NCI-H128 (cell line): ENCODE results near the gene NTF4.
"Not testable (repeated sequence)": the region's sequence is repeated elsewhere in the genome, so short reads cannot be mapped to it uniquely, and the experiment has no call there.

Experiments used
- DNase-seq: peaks from one replicate; lab custom pipeline; 2025; ENCODE audit not compliant: unreplicated experiment; lab: John Stamatoyannopoulos, UW

NTF4 gene

DNA sequence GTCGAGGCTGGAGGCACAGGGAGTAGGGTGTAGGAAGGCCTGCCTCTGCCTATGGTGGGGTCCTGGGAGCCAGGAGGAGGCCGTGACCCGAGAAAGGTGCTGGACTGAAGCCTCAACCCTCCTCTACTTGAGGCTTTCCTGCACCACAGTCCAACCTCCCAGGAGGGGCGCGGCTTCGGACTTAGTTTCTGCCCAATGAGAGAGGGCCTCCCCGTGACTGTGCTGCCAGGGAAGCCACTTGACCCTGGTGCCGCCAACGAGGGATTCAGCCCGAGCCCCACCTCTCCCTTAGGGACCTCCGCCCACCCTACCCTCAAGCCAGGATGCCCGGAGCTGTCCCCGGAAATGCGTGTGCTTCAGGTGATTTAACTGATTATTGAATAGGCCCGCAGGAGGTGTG, 40.4 kb downstream of the NTF4 start, which contains the start of gene CGB3:
Gene CGB3 (minus strand): TSS at position 101 of the 400 bp plus-strand sequence. CDS start 362 bp downstream, outside the sequence.
- not testable (repeated sequence) for DNase-seq

GRCh38 chr19:49022116-49022515, 42.5 kb downstream of the NTF4 start:
- DNase-seq = no peak

DNA sequence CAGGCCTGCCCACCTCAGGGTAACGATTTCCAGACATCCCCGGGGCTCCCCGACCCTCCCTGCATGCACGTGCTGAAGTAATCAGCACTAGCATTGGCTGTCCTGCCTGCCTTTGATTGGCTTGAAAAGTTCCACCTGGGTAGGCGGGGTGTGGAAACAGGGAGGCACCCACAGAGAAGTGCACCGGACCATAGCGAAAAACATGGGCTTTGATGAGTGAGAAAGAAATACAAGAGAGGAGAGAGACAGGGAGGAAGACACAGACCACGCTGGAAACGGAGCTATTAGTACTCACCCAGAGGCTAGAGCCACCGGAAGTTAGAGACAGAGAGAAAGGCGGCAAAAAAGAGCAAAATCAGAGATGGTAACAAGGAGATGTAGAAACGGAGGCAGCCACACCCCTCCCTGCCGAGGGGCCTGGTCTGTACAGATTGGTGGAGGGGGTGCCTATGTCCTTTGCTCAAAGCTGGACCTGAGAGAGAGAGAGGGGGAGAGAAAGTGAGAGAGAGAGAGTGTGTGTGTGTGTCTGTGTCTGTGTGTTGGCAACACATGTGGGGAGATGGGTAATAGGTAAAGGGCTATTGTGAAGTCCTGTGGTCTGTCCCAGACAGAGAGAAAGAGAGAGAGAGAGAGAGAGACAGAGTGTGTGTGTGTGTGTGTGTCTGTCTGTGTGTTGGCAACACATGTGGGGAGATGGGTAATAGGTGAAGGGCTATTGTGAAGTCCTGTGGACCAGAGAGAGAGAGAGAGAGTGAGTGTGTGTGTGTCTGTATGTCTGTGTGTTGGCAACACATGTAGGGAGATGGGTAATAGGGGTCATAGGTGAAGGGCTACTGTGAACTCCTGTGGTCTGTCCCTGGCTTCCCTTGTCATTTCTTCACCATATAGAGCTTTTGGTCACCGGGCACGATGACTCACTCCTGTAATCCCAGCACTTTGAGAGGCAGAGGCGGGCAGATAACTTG, 43.4 kb downstream of the NTF4 start:
- no peak for DNase-seq

GRCh38 chr19:49020342-49020741, 44.3 kb downstream of the NTF4 start:
- DNase-seq = no peak

DNA sequence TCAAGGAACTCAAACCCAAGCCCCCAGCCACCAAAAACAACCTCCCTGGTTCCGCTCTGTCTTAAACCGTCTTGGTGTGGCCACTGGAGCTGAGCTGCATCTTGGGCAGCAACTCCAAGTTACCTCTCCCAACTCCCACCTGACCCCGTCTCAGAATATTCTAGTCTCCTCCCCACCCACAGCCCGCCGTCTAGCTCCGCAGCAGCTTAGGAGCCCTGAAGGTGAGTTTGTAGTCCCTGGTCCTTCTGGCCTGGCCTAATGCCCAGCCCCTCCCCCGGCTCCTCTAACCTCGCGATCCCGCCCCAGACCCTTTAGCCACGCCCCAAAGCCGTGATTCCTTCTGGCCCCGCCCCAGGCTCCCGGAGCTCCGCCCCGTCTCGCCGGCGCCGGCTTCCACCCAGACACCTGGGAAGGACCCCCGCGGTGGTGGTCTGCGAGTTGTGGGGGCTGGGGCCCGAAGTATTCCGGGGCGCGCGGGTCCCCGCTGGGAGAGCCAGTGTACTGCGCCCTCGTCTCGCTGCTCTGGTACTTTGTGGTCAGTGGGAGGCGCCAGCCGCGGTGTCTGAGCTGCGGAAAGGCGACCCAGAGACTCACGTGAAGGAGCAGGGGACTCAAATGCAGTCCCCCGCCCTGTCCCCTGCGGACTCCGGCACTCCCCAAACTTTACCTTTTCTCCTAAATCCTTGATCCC, 45.2 kb downstream of the NTF4 start:
- no peak for DNase-seq

GRCh38 chr19:49018388-49019241, 46.0 kb downstream of the NTF4 start:
- DNase-seq = not testable (repeated sequence)

DNA sequence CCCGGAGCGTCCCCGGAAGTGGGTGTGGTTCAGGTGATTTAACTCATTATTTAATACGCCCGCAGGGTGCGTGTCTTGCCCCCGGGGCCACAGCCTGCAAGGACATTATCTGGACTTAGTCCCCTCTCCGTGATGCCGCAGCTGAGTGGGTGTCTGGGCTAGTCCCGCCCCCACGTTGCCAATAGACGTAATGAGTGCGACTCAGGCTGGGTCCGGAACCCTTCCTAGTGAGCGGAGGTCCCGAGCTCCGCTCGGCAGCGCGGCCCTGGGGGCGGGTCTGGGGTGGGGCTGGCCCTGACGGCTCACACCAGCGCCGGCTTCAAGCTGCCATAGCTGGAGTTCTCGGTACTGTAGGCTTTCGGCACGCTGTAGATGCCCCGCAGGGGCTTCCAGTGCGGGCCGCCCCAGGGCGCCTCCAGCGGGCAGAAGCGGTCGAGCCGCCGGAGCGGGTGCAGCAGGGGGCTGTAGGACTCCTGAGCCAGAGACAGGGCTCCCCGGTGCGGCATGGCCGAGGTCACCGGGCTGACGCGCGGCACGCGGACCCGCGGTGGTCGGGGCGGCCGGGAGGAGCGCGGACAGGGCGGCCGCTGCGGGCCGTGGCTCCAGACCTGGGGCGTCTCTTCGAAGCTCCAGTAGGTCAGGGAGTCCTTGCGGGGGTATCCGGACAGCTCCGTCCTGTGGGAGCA, 46.8 kb downstream of the NTF4 start:
- no peak for DNase-seq

GRCh38 chr19:49017041-49017665, 47.5 kb downstream of the NTF4 start, which contains the start of gene LHB:
Gene LHB (minus strand): TSS chr19:49017091. CDS start chr19:49017081, 10 bp downstream.
- DNase-seq = no peak

DNA sequence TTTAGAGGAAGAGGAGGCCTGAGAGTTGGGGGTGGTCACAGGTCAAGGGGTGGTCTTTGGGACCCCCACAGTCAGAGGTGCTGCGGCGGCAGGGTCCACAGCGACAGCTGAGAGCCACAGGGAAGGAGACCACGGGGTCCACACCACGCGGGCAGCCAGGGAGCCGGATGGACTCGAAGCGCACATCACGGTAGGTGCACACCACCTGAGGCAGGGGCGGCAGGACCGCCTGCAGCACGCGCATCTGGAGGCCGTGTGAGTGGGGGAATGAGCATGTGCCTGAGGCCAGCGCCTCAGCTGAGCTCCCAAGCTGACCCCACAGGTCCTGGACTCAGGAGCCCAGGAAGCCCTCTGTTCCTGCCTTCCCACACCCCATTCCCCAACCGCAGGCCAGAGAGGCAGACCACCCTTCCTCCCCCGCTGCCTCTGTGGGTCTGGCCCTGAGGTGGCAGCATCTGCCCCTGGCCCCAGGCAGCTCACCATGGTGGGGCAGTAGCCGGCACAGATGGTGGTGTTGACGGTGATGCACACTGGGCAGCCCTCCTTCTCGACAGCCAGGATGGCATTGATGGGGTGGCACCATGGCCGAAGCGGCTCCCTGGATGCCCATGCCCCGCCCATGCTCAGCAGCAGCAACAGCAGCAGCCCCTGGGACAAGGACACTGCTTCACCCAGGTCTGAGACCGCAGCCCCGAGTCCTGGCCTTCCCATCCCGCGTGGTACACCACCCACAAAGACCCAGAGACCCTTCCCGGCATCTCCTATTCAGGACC, 48.4 kb downstream of the NTF4 start:
- DNase-seq = no peak

GRCh38 chr19:49014870-49015255, 49.8 kb downstream of the NTF4 start:
- DNase-seq = no peak

GRCh38 chr19:49014123-49014869, 50.3 kb downstream of the NTF4 start:
- no peak for DNase-seq

DNA sequence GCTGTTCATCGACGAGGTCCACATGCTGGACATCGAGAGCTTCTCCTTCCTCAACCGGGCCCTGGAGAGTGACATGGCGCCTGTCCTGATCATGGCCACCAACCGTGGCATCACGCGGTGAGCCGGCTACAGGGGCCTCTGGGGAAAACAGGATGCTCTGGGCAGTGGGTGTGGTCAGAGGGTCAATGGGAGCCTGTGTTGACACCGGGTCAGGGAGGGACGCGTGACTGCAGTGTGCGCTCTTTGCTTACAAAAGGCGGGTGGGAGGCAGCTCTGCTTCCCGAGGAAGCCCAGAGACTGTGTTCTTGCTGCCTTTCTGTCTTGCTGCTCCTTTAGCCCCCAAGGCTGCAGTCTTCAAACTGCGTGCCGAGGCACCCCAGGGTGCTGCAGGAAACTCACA, 53.4 kb downstream of the NTF4 start:
- DNase-seq = no peak
